NCI-H1105 treated with DMSO at 0.1 percent for 48 hours (cell line): Measurements from ENCODE around the gene EDN3.
"Not testable (repeated sequence)": the region's sequence is repeated elsewhere in the genome, so short reads cannot be mapped to it uniquely, and the experiment has no call there.

Experiments
- DNase-seq: peaks from one replicate; lab custom pipeline; 2025; lab: John Stamatoyannopoulos, UW

Gene EDN3

GRCh38 chr20:59336540-59336939, 36.1 kb downstream of the EDN3 start:
- DNase-seq = no peak

- DNase-seq = not testable (repeated sequence)
Measured at GRCh38 chr20:59338444-59338843, 38.0 kb downstream of the EDN3 start.

- no peak for DNase-seq
Measured at GRCh38 chr20:59340201-59340885, 39.9 kb downstream of the EDN3 start.

- not testable (repeated sequence) for DNase-seq
Measured at GRCh38 chr20:59341285-59342022, 41.0 kb downstream of the EDN3 start.

- DNase-seq = no peak
Measured at GRCh38 chr20:59342023-59342957, 41.9 kb downstream of the EDN3 start.

GRCh38 chr20:59346061-59346460, 45.6 kb downstream of the EDN3 start:
- DNase-seq = no peak

GRCh38 chr20:59349277-59349676, 48.9 kb downstream of the EDN3 start:
- no peak for DNase-seq

GRCh38 chr20:59350330-59351156, 50.1 kb downstream of the EDN3 start:
- DNase-seq = no peak

GRCh38 chr20:59351157-59352040, 51.0 kb downstream of the EDN3 start:
- no peak for DNase-seq

- no peak for DNase-seq
Measured at GRCh38 chr20:59352541-59352940, 52.1 kb downstream of the EDN3 start.

GRCh38 chr20:59352990-59353389, 52.6 kb downstream of the EDN3 start:
- no peak for DNase-seq

GRCh38 chr20:59354460-59354859, 54.0 kb downstream of the EDN3 start:
- DNase-seq = no peak

- no peak for DNase-seq
Measured at GRCh38 chr20:59355242-59355641, 54.8 kb downstream of the EDN3 start.

- no peak for DNase-seq
Measured at GRCh38 chr20:59356662-59357165, 56.3 kb downstream of the EDN3 start.

- not testable (repeated sequence) for DNase-seq
Measured at GRCh38 chr20:59358793-59359192, 58.4 kb downstream of the EDN3 start.

GRCh38 chr20:59359906-59360725, 59.7 kb downstream of the EDN3 start:
- DNase-seq = no peak

- DNase-seq = no peak
Measured at GRCh38 chr20:59360934-59361333, 60.5 kb downstream of the EDN3 start.

- peak; percentile 74 for DNase-seq
Measured at GRCh38 chr20:59361411-59361810, 61.0 kb downstream of the EDN3 start.

- DNase-seq = no peak
Measured at GRCh38 chr20:59363101-59363500, 62.7 kb downstream of the EDN3 start.
